GM23338 (cell line): ENCODE measurements around the gene EDEM1.

Experiments
- CREB1 ChIP-seq: fragments of 250-450 bp; sonication (Bioruptor Pico); IDR thresholded peaks from 2 replicates; pipeline ENCODE4 v1.5.0; 2020; ENCODE audit warnings: low read depth, mild to moderate bottlenecking, moderate library complexity
- CTCF ChIP-seq, 2 experiments: fragments of 200-600 bp in 1 of 2; sonication (generic) in 1 of 2; conservative IDR thresholded peaks; 2 replicates each; pipeline versions ENCODE4 v1.5.1 to v1.6.1; 2016 to 2017; ENCODE audit warnings: antibody characterized with exemption in 2 of 2, low read depth in 2 of 2, mild to moderate bottlenecking in 2 of 2, moderate library complexity in 1 of 2
- EZH2 ChIP-seq: fragments of 200-600 bp; sonication (generic); IDR thresholded peaks from one replicate; pipeline ENCODE4 v1.8.0; 2017; ENCODE audit warnings: antibody characterized with exemption, mild to moderate bottlenecking, low read depth; ENCODE audit not compliant: unreplicated experiment
- EZH2phosphoT487 ChIP-seq: fragments of 200-600 bp; sonication (generic); IDR thresholded peaks from one replicate; pipeline ENCODE4 v1.8.1; 2018; ENCODE audit warnings: antibody characterized with exemption; ENCODE audit not compliant: unreplicated experiment
- JUNB ChIP-seq: IDR thresholded peaks from one replicate; pipeline ENCODE4 v1.6.1; 2016; ENCODE audit warnings: antibody characterized with exemption; ENCODE audit not compliant: unreplicated experiment
- NANOG ChIP-seq: IDR thresholded peaks from 2 replicates; pipeline ENCODE4 v1.6.1; 2016; ENCODE audit warnings: antibody characterized with exemption, borderline replicate concordance
- POLR2AphosphoS5 ChIP-seq: IDR thresholded peaks from 2 replicates; pipeline ENCODE4 v1.6.1; 2016; ENCODE audit warnings: antibody characterized with exemption, low read depth
- STAT1 ChIP-seq: IDR thresholded peaks from one replicate; pipeline ENCODE4 v1.6.1; 2016; ENCODE audit warnings: antibody characterized with exemption; ENCODE audit not compliant: unreplicated experiment
- ZNF331 ChIP-seq: fragments of 250-450 bp; sonication (Bioruptor Pico); IDR thresholded peaks from 2 replicates; pipeline ENCODE4 v1.5.0; 2020; ENCODE audit warnings: low read depth, mild to moderate bottlenecking, moderate library complexity
- TF ChIP-seq, protein P1 (sequence below): IDR thresholded peaks from one replicate; pipeline ENCODE4 v1.6.1; 2018; ENCODE audit warnings: antibody characterized with exemption; ENCODE audit not compliant: unreplicated experiment
- TF ChIP-seq, protein P2 (sequence below): IDR thresholded peaks from 2 replicates; pipeline ENCODE4 v1.6.1; 2016; ENCODE audit warnings: antibody characterized with exemption

GRCh38 chr3:5258526-5258925 is 71.0 kb downstream of the EDEM1 start:
- TF ChIP-seq EZH2 = no peak
- TF ChIP-seq POLR2AphosphoS5 = no peak
- TF ChIP-seq CTCF (conservative IDR thresholded peaks at IDR 0.05; ENCODE audit: low read depth in 2 of 2) = no peak
- no peak for TF ChIP-seq JUNB
- TF ChIP-seq EZH2phosphoT487 = no peak
- TF ChIP-seq, protein P1, sequence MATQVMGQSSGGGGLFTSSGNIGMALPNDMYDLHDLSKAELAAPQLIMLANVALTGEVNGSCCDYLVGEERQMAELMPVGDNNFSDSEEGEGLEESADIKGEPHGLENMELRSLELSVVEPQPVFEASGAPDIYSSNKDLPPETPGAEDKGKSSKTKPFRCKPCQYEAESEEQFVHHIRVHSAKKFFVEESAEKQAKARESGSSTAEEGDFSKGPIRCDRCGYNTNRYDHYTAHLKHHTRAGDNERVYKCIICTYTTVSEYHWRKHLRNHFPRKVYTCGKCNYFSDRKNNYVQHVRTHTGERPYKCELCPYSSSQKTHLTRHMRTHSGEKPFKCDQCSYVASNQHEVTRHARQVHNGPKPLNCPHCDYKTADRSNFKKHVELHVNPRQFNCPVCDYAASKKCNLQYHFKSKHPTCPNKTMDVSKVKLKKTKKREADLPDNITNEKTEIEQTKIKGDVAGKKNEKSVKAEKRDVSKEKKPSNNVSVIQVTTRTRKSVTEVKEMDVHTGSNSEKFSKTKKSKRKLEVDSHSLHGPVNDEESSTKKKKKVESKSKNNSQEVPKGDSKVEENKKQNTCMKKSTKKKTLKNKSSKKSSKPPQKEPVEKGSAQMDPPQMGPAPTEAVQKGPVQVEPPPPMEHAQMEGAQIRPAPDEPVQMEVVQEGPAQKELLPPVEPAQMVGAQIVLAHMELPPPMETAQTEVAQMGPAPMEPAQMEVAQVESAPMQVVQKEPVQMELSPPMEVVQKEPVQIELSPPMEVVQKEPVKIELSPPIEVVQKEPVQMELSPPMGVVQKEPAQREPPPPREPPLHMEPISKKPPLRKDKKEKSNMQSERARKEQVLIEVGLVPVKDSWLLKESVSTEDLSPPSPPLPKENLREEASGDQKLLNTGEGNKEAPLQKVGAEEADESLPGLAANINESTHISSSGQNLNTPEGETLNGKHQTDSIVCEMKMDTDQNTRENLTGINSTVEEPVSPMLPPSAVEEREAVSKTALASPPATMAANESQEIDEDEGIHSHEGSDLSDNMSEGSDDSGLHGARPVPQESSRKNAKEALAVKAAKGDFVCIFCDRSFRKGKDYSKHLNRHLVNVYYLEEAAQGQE = no peak
- no peak for TF ChIP-seq NANOG
- TF ChIP-seq, protein P2, sequence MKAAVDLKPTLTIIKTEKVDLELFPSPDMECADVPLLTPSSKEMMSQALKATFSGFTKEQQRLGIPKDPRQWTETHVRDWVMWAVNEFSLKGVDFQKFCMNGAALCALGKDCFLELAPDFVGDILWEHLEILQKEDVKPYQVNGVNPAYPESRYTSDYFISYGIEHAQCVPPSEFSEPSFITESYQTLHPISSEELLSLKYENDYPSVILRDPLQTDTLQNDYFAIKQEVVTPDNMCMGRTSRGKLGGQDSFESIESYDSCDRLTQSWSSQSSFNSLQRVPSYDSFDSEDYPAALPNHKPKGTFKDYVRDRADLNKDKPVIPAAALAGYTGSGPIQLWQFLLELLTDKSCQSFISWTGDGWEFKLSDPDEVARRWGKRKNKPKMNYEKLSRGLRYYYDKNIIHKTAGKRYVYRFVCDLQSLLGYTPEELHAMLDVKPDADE = no peak
- no peak for TF ChIP-seq CREB1 (CRISPR knock-in tag)
- no peak for TF ChIP-seq ZNF331 (CRISPR knock-in tag)
- no peak for TF ChIP-seq STAT1
